Measurements from ENCODE around the gene IL17RE.

The IL17RE gene

GRCh38 chr3:9906480-9906879, 3.8 kb downstream of the IL17RE start:
- DNase-seq (no peak), ATAC-seq (replicated peaks) (no peak)
- Mint-ChIP-seq H3K36me3 (peaks cover 0 to 3% of the 10 kb centered on the region in 2 donors), H3K4me1 (peaks cover 14 to 26% of the 10 kb centered on the region in 2 donors), H3K27me3 (peaks cover 4 to 9% of the 10 kb centered on the region in 2 donors), H3K4me3 (no peak overlapping the region), H3K27ac (no peak overlapping the region), H3K9me3 (no peaks in the 10 kb centered on the region)

- no peak for ATAC-seq (replicated peaks)
- Mint-ChIP-seq H3K4me3 (no peak overlapping the region), H3K36me3 (peaks cover 3 to 6% of the 10 kb centered on the region in 2 donors)
These were observed 5.6 kb downstream of the IL17RE start for GRCh38 chr3:9908286-9908685.

GRCh38 chr3:9909221-9910013, 6.8 kb downstream of the IL17RE start:
- DNase-seq (no peak), ATAC-seq (replicated peaks) (peak; percentile 65 to 67)
- H3K36me3 Mint-ChIP-seq, result peaks cover 3 to 6% of the 10 kb centered on the region in 2 donors
- no peak overlapping the region for H3K4me3 Mint-ChIP-seq
- H3K9me3 Mint-ChIP-seq, result no peaks in the 10 kb centered on the region
- no peak overlapping the region for H3K27ac Mint-ChIP-seq
- peaks cover 8 to 11% of the 10 kb centered on the region in 2 donors for H3K4me1 Mint-ChIP-seq
- H3K27me3 Mint-ChIP-seq, result peaks cover 13 to 18% of the 10 kb centered on the region in 2 donors

More at GRCh38 chr3:9908286-9908685, 5.6 kb downstream of the IL17RE start:
- Mint-ChIP-seq H3K27ac (no peak overlapping the region), H3K9me3 (no peaks in the 10 kb centered on the region), H3K27me3 (peaks cover 10 to 17% of the 10 kb centered on the region in 2 donors), H3K4me1 (peaks cover 10 to 14% of the 10 kb centered on the region in 2 donors)
- no peak for DNase-seq

GRCh38 chr3:9911863-9912262, 9.2 kb downstream of the IL17RE start:
- DNase-seq, result no peak
- no peak overlapping the region for H3K4me3 Mint-ChIP-seq
- no peak overlapping the region for H3K27ac Mint-ChIP-seq
- H3K4me1 Mint-ChIP-seq, result peaks cover 20 to 31% of the 10 kb centered on the region in 2 donors
- H3K9me3 Mint-ChIP-seq, result no peaks in the 10 kb centered on the region
- peaks cover 3 to 6% of the 10 kb centered on the region in 2 donors for H3K36me3 Mint-ChIP-seq
- peaks cover 18 to 31% of the 10 kb centered on the region in 2 donors for H3K27me3 Mint-ChIP-seq
- no peak for ATAC-seq (replicated peaks)

GRCh38 chr3:9912294-9912935, 9.8 kb downstream of the IL17RE start:
- ATAC-seq (replicated peaks), result no peak
- no peak for DNase-seq

GRCh38 chr3:9913601-9914000, 11.0 kb downstream of the IL17RE start:
- no peak for DNase-seq
- H3K27me3 Mint-ChIP-seq, result peaks cover 18 to 31% of the 10 kb centered on the region in 2 donors

More at GRCh38 chr3:9912294-9912935, 9.8 kb downstream of the IL17RE start:
- H3K36me3 Mint-ChIP-seq, result peaks cover 3 to 6% of the 10 kb centered on the region in 2 donors
- peaks cover 21 to 34% of the 10 kb centered on the region in 2 donors for H3K4me1 Mint-ChIP-seq
- no peak overlapping the region for H3K4me3 Mint-ChIP-seq
- H3K9me3 Mint-ChIP-seq, result no peaks in the 10 kb centered on the region
- peaks cover 18 to 31% of the 10 kb centered on the region in 2 donors for H3K27me3 Mint-ChIP-seq
- H3K27ac Mint-ChIP-seq, result no peak overlapping the region

GRCh38 chr3:9914011-9914410, 11.4 kb downstream of the IL17RE start:
- no peak for ATAC-seq (replicated peaks)

More at GRCh38 chr3:9913601-9914000, 11.0 kb downstream of the IL17RE start:
- H3K27ac Mint-ChIP-seq, result no peak overlapping the region
- H3K9me3 Mint-ChIP-seq, result no peaks in the 10 kb centered on the region
- peaks cover 21 to 34% of the 10 kb centered on the region in 2 donors for H3K4me1 Mint-ChIP-seq
- H3K36me3 Mint-ChIP-seq, result peaks cover 3 to 6% of the 10 kb centered on the region in 2 donors
- no peak overlapping the region for H3K4me3 Mint-ChIP-seq
- no peak for ATAC-seq (replicated peaks)

GRCh38 chr3:9914559-9915253, 12.1 kb downstream of the IL17RE start:
- Mint-ChIP-seq H3K9me3 (no peaks in the 10 kb centered on the region), H3K36me3 (peaks cover 3 to 5% of the 10 kb centered on the region in 2 donors), H3K27me3 (peaks cover 18 to 31% of the 10 kb centered on the region in 2 donors), H3K4me1 (peaks cover 14 to 26% of the 10 kb centered on the region in 2 donors), H3K27ac (no peak overlapping the region), H3K4me3 (peak overlapping the region; percentile 66 to 82)
- ATAC-seq (replicated peaks) (peak; percentile 10 to 17), DNase-seq (no peak)

More at GRCh38 chr3:9914011-9914410, 11.4 kb downstream of the IL17RE start:
- peaks cover 3 to 6% of the 10 kb centered on the region in 2 donors for H3K36me3 Mint-ChIP-seq
- H3K27me3 Mint-ChIP-seq, result peaks cover 18 to 31% of the 10 kb centered on the region in 2 donors
- H3K27ac Mint-ChIP-seq, result no peak overlapping the region
- H3K4me3 Mint-ChIP-seq, result no peak overlapping the region
- H3K9me3 Mint-ChIP-seq, result no peaks in the 10 kb centered on the region
- peaks cover 20 to 33% of the 10 kb centered on the region in 2 donors for H3K4me1 Mint-ChIP-seq
- no peak for DNase-seq

- DNase-seq (no peak), ATAC-seq (replicated peaks) (peak; percentile 62 to 66)
- Mint-ChIP-seq H3K9me3 (no peaks in the 10 kb centered on the region), H3K27ac (no peak overlapping the region), H3K27me3 (peaks cover 18 to 31% of the 10 kb centered on the region in 2 donors), H3K4me3 (peak overlapping the region; percentile 82 to 87), H3K4me1 (peaks cover 13 to 23% of the 10 kb centered on the region in 2 donors), H3K36me3 (peaks cover 3% of the 10 kb centered on the region in 2 donors)
These were observed 12.8 kb downstream of the IL17RE start for GRCh38 chr3:9915254-9916141.

GRCh38 chr3:9916346-9916733, 13.7 kb downstream of the IL17RE start:
- DNase-seq (no peak), ATAC-seq (replicated peaks) (no peak)
- peaks cover 3% of the 10 kb centered on the region in 2 donors for H3K36me3 Mint-ChIP-seq
- H3K4me1 Mint-ChIP-seq, result peaks cover 13 to 23% of the 10 kb centered on the region in 2 donors
- H3K9me3 Mint-ChIP-seq, result no peaks in the 10 kb centered on the region
- H3K4me3 Mint-ChIP-seq, result peak overlapping the region; percentile 76 to 87
- peaks cover 15 to 29% of the 10 kb centered on the region in 2 donors for H3K27me3 Mint-ChIP-seq
- H3K27ac Mint-ChIP-seq, result no peak overlapping the region

- H3K4me1 Mint-ChIP-seq, result peaks cover 13 to 23% of the 10 kb centered on the region in 2 donors
- no peak for DNase-seq
- peak; percentile 64 to 66 for ATAC-seq (replicated peaks)
- peaks cover 3% of the 10 kb centered on the region in 2 donors for H3K36me3 Mint-ChIP-seq
- H3K9me3 Mint-ChIP-seq, result no peaks in the 10 kb centered on the region
- peaks cover 13 to 22% of the 10 kb centered on the region in 2 donors for H3K27me3 Mint-ChIP-seq
- peak within 1 kb of the TSS; percentile 82 to 87 for H3K4me3 Mint-ChIP-seq
- peak within 1 kb of the TSS; percentile 80 for H3K27ac Mint-ChIP-seq
These were observed 14.4 kb downstream of the IL17RE start, which contains the start of gene IL17RC for GRCh38 chr3:9916734-9917680. Gene IL17RC (plus strand): TSS chr3:9917098. CDS start chr3:9917316, 218 bp downstream.

GRCh38 chr3:9917820-9918219, 15.2 kb downstream of the IL17RE start:
- Mint-ChIP-seq H3K4me1 (peaks cover 13 to 23% of the 10 kb centered on the region in 2 donors), H3K27ac (no peak overlapping the region), H3K9me3 (no peaks in the 10 kb centered on the region), H3K27me3 (peaks cover 9 to 17% of the 10 kb centered on the region in 2 donors), H3K36me3 (no peaks in the 10 kb centered on the region), H3K4me3 (peak overlapping the region; percentile 25 to 36)
- no peak for ATAC-seq (replicated peaks)
- no peak for DNase-seq

Measured in stimulated activated naive B cell treated with anti-CD40 and anti-IgM and Interleukin-4, amounts not matched to agents 10 μg/mL and 1 μg/mL and 100 μg/mL, for 72 hours (primary cell).